MM.1S (cell line): ENCODE results near the gene BPI.
A peak's percentile ranks its signal among the peaks of the same experiment; 100 is the strongest.

Experiments used
- DNase-seq: peaks from one replicate; pipeline ENCODE4 v3.0.0-alpha.2; 2015
- H2AFZ ChIP-seq: fragments of 300-600 bp; sonication (generic); 2 replicates; pipeline ENCODE4 v1.6.0; 2016; ENCODE audit warnings: antibody characterized with exemption, low read length
- H3F3A ChIP-seq: fragments of 300-600 bp; sonication (generic); 2 replicates; pipeline ENCODE4 v1.6.1; 2016; ENCODE audit warnings: mild to moderate bottlenecking, antibody characterized with exemption, low read length, moderate library complexity, mixed read lengths; ENCODE audit not compliant: insufficient read depth
- H3K27ac ChIP-seq: fragments of 300-600 bp; sonication (generic); 2 replicates; pipeline ENCODE4 v1.5.1; 2016; ENCODE audit warnings: mild to moderate bottlenecking, low read length
- H3K27me3 ChIP-seq: fragments of 300-600 bp; sonication (generic); replicated peaks from 2 replicates; pipeline ENCODE4 v1.6.0; 2016; ENCODE audit warnings: low read length; ENCODE audit not compliant: insufficient read depth
- H3K36me3 ChIP-seq: fragments of 300-600 bp; sonication (generic); replicated peaks from 2 replicates; pipeline ENCODE4 v1.6.1; 2016; ENCODE audit warnings: mild to moderate bottlenecking, low read length, mixed read lengths; ENCODE audit not compliant: insufficient read depth
- H3K4me1 ChIP-seq: fragments of 300-600 bp; sonication (generic); 2 replicates; pipeline ENCODE4 v1.6.1; 2016; ENCODE audit warnings: low read length, mixed read lengths
- H3K4me2 ChIP-seq: fragments of 300-600 bp; sonication (generic); 2 replicates; pipeline ENCODE4 v1.6.0; 2016; ENCODE audit warnings: low read depth, low read length
- H3K4me3 ChIP-seq: fragments of 300-600 bp; sonication (generic); 2 replicates; pipeline ENCODE4 v1.5.1; 2016; ENCODE audit warnings: low read length, mixed read lengths
- H3K79me2 ChIP-seq: fragments of 300-600 bp; sonication (generic); 2 replicates; pipeline ENCODE4 v1.6.1; 2016; ENCODE audit warnings: mixed run types, low read length, mixed read lengths
- H3K9ac ChIP-seq: fragments of 300-600 bp; sonication (generic); 2 replicates; pipeline ENCODE4 v1.6.1; 2016; ENCODE audit warnings: low read length, mixed read lengths
- H3K9me2 ChIP-seq: fragments of 300-600 bp; sonication (generic); replicated peaks from 2 replicates; pipeline ENCODE4 v1.6.1; 2016; ENCODE audit warnings: mild to moderate bottlenecking, low read length, mixed read lengths; ENCODE audit not compliant: insufficient read depth
- H3K9me3 ChIP-seq: fragments of 300-600 bp; sonication (generic); replicated peaks from 2 replicates; pipeline ENCODE4 v1.6.1; 2016; ENCODE audit warnings: mild to moderate bottlenecking, low read length, mixed read lengths; ENCODE audit not compliant: insufficient read depth
- H4K20me1 ChIP-seq: fragments of 300-600 bp; sonication (generic); 2 replicates; pipeline ENCODE4 v1.6.1; 2016; ENCODE audit warnings: mild to moderate bottlenecking, low read length, moderate library complexity, mixed read lengths; ENCODE audit not compliant: insufficient read depth
- CTCF ChIP-seq: fragments of 300-600 bp; sonication (generic); IDR thresholded peaks from 2 replicates; pipeline ENCODE4 v1.5.1; 2016; ENCODE audit warnings: antibody characterized with exemption, low read length, mixed read lengths
- EZH2 ChIP-seq: fragments of 300-600 bp; sonication (generic); optimal IDR thresholded peaks from 2 replicates; pipeline ENCODE3; 2017; ENCODE audit warnings: low read depth, mild to moderate bottlenecking, antibody characterized with exemption, low read length, mixed read lengths
- EZH2phosphoT487 ChIP-seq: fragments of 300-600 bp; sonication (generic); IDR thresholded peaks from 2 replicates; pipeline ENCODE4 v1.6.1; 2018; ENCODE audit warnings: antibody characterized with exemption, low read length

Gene BPI

GRCh38 chr20:38321959-38322598, 18.1 kb downstream of the BPI start:
- no peaks in the 10 kb centered on the region for H3K9me2 ChIP-seq
- peaks cover 26% of the 10 kb centered on the region for H3K4me1 ChIP-seq
- no peaks in the 10 kb centered on the region for H3K79me2 ChIP-seq
- H4K20me1 ChIP-seq: no peaks in the 10 kb centered on the region
- H3K4me2 ChIP-seq: no peak overlapping the region
- no peaks in the 10 kb centered on the region for H3K36me3 ChIP-seq
- peak; percentile 21 for DNase-seq
- no peak overlapping the region for H3K27ac ChIP-seq
- no peak overlapping the region for H3K4me3 ChIP-seq
- H3K27me3 ChIP-seq: no peaks in the 10 kb centered on the region
- no peaks in the 10 kb centered on the region for H3K9me3 ChIP-seq
- no peak for TF ChIP-seq EZH2phosphoT487
- TF ChIP-seq CTCF: peak; percentile 45
- H2AFZ ChIP-seq: no peak overlapping the region
- peaks cover 17% of the 10 kb centered on the region for H3F3A ChIP-seq
- H3K9ac ChIP-seq: no peak overlapping the region

GRCh38 chr20:38324159-38324558, 20.2 kb downstream of the BPI start:
- H3K27ac ChIP-seq: peak overlapping the region; percentile 79; the same call in 1 of the 2 replicates
- TF ChIP-seq EZH2phosphoT487: no peak
- no peak for TF ChIP-seq CTCF
- no peak for TF ChIP-seq EZH2
- H3K36me3 ChIP-seq: no peaks in the 10 kb centered on the region
- H3K9me2 ChIP-seq: no peaks in the 10 kb centered on the region
- no peak overlapping the region for H3K4me2 ChIP-seq
- H2AFZ ChIP-seq: no peak overlapping the region
- no peaks in the 10 kb centered on the region for H4K20me1 ChIP-seq
- H3K27me3 ChIP-seq: no peaks in the 10 kb centered on the region
- peaks cover 17% of the 10 kb centered on the region for H3F3A ChIP-seq
- no peak for DNase-seq
- H3K9ac ChIP-seq: no peak overlapping the region
- no peaks in the 10 kb centered on the region for H3K9me3 ChIP-seq
- H3K79me2 ChIP-seq: no peaks in the 10 kb centered on the region
- H3K4me1 ChIP-seq: peaks cover 26% of the 10 kb centered on the region
- H3K4me3 ChIP-seq: no peak overlapping the region

- TF ChIP-seq EZH2phosphoT487: no peak
- TF ChIP-seq EZH2: no peak
- TF ChIP-seq CTCF: no peak
- Histone ChIP-seq H3K4me1 (peaks cover 26% of the 10 kb centered on the region), H2AFZ (0 out of 2 replicates have a peak overlapping the region, but pooled peaks have one; percentile 9), H3K27me3 (no peaks in the 10 kb centered on the region), H3K36me3 (no peaks in the 10 kb centered on the region), H3K79me2 (no peaks in the 10 kb centered on the region), H3F3A (peaks cover 17% of the 10 kb centered on the region), H3K4me2 (no peak overlapping the region; the same call in 1 of the 2 replicates), H3K27ac (peak overlapping the region; percentile 79), H3K4me3 (no peak overlapping the region), H3K9ac (peak overlapping the region; percentile 8; the same call in 1 of the 2 replicates), H3K9me3 (no peaks in the 10 kb centered on the region), H4K20me1 (no peaks in the 10 kb centered on the region), H3K9me2 (no peaks in the 10 kb centered on the region)
- DNase-seq: peak; percentile 67
These were observed 21.2 kb downstream of the BPI start for GRCh38 chr20:38325167-38325566.
